HepG2 (cell line): ENCODE measurements around the gene IPO13. TPM values are rescaled to one million over a fixed set of nuclear protein-coding genes. Genes with fewer than 3 reads are reported as not detected.

Source experiments
- HNRNPUL1 ChIP-seq: fragments of 200-400 bp; formaldehyde crosslinking; IDR thresholded peaks from 2 replicates; pipeline ENCODE4 v1.6.1; 2017; ENCODE audit warnings: low read depth, mild to moderate bottlenecking, low read length, moderate library complexity
- IKZF4 ChIP-seq: sonication (generic); formaldehyde crosslinking; IDR thresholded peaks from 2 replicates; pipeline ENCODE4 v1.5.1; 2020; ENCODE audit warnings: borderline replicate concordance, mild to moderate bottlenecking, low read depth, missing genetic modification reagents; ENCODE audit errors: not compliant biosample characterization
- POLR2AphosphoS2 ChIP-seq: IDR thresholded peaks from 2 replicates; pipeline ENCODE4 v1.6.1; 2011; ENCODE audit warnings: low read depth, low read length, improper control_type of control experiment
- ZNF230 ChIP-seq: sonication (generic); formaldehyde crosslinking; IDR thresholded peaks from 2 replicates; pipeline ENCODE4 v1.4.0; 2020; ENCODE audit warnings: mild to moderate bottlenecking, missing genetic modification reagents
- ZNF510 ChIP-seq: sonication (generic); formaldehyde crosslinking; IDR thresholded peaks from 2 replicates; pipeline ENCODE4 v1.4.0; 2020; ENCODE audit warnings: low read depth, mild to moderate bottlenecking, missing genetic modification reagents
- ZSCAN30 ChIP-seq: sonication (generic); formaldehyde crosslinking; IDR thresholded peaks from 2 replicates; pipeline ENCODE4 v1.5.0; 2020; ENCODE audit warnings: mild to moderate bottlenecking, missing genetic modification reagents
- polyA plus RNA-seq, 8 experiments: library from polyadenylated mRNA; depleted of rRNA in 3 of 8; stranded (reverse) in 7 of 8; unstranded in 1 of 8; fragments of >200 nt; fragmentation: Illumina TruSeq in 4 of 8; extraction: Trizol in 4 of 8; gene quantifications; 2 replicates each; pipeline versions ENCODE4 v1.2.1 to v1.2.3, GENCODE V29; 2011 to 2016; ENCODE audit warnings: low read depth in 4 of 8, missing spikeins in 1 of 8, mixed read lengths in 1 of 8; ENCODE audit not compliant: insufficient read depth in 1 of 8
- total RNA-seq, 5 experiments: library from RNA; depleted of rRNA; stranded (reverse); fragments of >200 nt; fragmentation: Illumina TruSeq; extraction: Trizol; gene quantifications; 2 replicates each; pipeline ENCODE4 v1.2.3, GENCODE V29; 2016; ENCODE audit warnings: low read depth in 1 of 5
- TF ChIP-seq, protein P1 (sequence below): sonication (generic); formaldehyde crosslinking; IDR thresholded peaks from 2 replicates; pipeline ENCODE4 v1.4.0; 2020; ENCODE audit warnings: missing genetic modification reagents
- TF ChIP-seq, protein P2 (sequence below): fragments of 450-650 bp; IDR thresholded peaks from 2 replicates; pipeline ENCODE4 v1.6.1; 2016
- TF ChIP-seq, protein P3 (sequence below): IDR thresholded peaks from 2 replicates; pipeline ENCODE4 v1.6.1; 2012; ENCODE audit warnings: inconsistent platforms
- TF ChIP-seq, protein P4 (sequence below): sonication (generic); formaldehyde crosslinking; IDR thresholded peaks from 2 replicates; pipeline ENCODE4 v1.5.0; 2020; ENCODE audit warnings: mild to moderate bottlenecking, missing genetic modification reagents
- TF ChIP-seq, protein P5 (sequence below): sonication (generic); formaldehyde crosslinking; IDR thresholded peaks from 2 replicates; pipeline ENCODE4 v1.5.0; 2020; ENCODE audit warnings: missing genetic modification reagents
- TF ChIP-seq, protein P6 (sequence below): sonication (generic); formaldehyde crosslinking; IDR thresholded peaks from 2 replicates; pipeline ENCODE4 v1.9.0; 2022; ENCODE audit warnings: missing genetic modification reagents, mild to moderate bottlenecking, borderline replicate concordance
- TF ChIP-seq, protein P7 (sequence below): IDR thresholded peaks from 2 replicates; pipeline ENCODE4 v1.6.1; 2016; ENCODE audit warnings: mild to moderate bottlenecking, missing biosample characterization, missing genetic modification reagents
- TF ChIP-seq, protein P8 (sequence below): sonication (generic); formaldehyde crosslinking; IDR thresholded peaks from 2 replicates; pipeline ENCODE4 v1.5.0; 2020; ENCODE audit warnings: mild to moderate bottlenecking, missing genetic modification reagents

IPO13 gene
- total and polyA plus RNA-seq, 2 of the 13 experiments (the other 11 are each of a cell fraction or from before 2014, with no cell fraction given): 12.9 to 15.6 TPM

DNA sequence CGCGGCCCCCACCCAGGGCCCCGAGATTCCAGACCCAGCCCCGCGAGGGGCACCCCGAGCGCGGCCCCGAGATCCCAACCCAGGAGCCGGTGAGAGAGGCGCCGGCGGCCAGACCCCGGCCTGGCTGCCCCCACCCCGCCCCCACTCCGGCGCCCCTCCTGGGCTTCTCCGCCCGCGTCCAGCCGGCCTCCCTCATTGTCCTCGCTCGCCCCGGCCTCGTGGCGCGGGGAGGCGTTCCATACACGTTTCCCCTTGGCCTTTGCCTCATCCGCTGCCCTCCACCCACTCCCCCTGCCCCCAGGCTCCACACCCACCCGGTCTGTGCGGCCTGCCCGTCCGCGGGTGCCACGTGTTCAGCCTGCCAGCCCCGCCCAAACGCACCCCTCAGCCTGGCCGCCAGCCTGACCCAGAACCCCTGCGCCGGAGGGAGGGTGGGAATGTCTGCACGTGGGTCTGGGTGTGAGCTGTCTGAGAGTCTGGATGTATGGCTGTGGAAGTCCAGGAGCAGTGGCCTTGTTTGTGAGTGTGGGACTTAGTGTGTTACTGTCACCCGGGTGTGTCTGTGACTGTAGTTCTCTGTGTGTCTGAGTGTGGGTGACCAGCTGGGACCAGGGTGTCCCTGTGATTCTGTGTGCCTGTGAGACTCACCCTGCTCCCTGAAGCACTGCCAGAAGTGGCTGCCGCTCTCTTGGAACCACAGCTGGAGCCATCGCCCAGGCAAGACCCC is 32.9 kb downstream of the IPO13 start (continued):
- TF ChIP-seq HNRNPUL1: no peak
- TF ChIP-seq IKZF4 (CRISPR knock-in tag): peak; percentile 43
- TF ChIP-seq, protein P1, sequence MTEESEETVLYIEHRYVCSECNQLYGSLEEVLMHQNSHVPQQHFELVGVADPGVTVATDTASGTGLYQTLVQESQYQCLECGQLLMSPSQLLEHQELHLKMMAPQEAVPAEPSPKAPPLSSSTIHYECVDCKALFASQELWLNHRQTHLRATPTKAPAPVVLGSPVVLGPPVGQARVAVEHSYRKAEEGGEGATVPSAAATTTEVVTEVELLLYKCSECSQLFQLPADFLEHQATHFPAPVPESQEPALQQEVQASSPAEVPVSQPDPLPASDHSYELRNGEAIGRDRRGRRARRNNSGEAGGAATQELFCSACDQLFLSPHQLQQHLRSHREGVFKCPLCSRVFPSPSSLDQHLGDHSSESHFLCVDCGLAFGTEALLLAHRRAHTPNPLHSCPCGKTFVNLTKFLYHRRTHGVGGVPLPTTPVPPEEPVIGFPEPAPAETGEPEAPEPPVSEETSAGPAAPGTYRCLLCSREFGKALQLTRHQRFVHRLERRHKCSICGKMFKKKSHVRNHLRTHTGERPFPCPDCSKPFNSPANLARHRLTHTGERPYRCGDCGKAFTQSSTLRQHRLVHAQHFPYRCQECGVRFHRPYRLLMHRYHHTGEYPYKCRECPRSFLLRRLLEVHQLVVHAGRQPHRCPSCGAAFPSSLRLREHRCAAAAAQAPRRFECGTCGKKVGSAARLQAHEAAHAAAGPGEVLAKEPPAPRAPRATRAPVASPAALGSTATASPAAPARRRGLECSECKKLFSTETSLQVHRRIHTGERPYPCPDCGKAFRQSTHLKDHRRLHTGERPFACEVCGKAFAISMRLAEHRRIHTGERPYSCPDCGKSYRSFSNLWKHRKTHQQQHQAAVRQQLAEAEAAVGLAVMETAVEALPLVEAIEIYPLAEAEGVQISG (CRISPR knock-in tag): no peak
- TF ChIP-seq, protein P2, sequence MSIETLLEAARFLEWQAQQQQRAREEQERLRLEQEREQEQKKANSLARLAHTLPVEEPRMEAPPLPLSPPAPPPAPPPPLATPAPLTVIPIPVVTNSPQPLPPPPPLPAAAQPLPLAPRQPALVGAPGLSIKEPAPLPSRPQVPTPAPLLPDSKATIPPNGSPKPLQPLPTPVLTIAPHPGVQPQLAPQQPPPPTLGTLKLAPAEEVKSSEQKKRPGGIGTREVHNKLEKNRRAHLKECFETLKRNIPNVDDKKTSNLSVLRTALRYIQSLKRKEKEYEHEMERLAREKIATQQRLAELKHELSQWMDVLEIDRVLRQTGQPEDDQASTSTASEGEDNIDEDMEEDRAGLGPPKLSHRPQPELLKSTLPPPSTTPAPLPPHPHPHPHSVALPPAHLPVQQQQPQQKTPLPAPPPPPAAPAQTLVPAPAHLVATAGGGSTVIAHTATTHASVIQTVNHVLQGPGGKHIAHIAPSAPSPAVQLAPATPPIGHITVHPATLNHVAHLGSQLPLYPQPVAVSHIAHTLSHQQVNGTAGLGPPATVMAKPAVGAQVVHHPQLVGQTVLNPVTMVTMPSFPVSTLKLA: peak; percentile 75
- TF ChIP-seq POLR2AphosphoS2: no peak
- TF ChIP-seq ZNF230 (CRISPR knock-in tag): peak; percentile 81; the same call in 1 of the 2 replicates
- TF ChIP-seq, protein P3, sequence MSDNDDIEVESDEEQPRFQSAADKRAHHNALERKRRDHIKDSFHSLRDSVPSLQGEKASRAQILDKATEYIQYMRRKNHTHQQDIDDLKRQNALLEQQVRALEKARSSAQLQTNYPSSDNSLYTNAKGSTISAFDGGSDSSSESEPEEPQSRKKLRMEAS: peak; percentile 97
- TF ChIP-seq ZSCAN30 (CRISPR knock-in tag): no peak
- TF ChIP-seq, protein P4, sequence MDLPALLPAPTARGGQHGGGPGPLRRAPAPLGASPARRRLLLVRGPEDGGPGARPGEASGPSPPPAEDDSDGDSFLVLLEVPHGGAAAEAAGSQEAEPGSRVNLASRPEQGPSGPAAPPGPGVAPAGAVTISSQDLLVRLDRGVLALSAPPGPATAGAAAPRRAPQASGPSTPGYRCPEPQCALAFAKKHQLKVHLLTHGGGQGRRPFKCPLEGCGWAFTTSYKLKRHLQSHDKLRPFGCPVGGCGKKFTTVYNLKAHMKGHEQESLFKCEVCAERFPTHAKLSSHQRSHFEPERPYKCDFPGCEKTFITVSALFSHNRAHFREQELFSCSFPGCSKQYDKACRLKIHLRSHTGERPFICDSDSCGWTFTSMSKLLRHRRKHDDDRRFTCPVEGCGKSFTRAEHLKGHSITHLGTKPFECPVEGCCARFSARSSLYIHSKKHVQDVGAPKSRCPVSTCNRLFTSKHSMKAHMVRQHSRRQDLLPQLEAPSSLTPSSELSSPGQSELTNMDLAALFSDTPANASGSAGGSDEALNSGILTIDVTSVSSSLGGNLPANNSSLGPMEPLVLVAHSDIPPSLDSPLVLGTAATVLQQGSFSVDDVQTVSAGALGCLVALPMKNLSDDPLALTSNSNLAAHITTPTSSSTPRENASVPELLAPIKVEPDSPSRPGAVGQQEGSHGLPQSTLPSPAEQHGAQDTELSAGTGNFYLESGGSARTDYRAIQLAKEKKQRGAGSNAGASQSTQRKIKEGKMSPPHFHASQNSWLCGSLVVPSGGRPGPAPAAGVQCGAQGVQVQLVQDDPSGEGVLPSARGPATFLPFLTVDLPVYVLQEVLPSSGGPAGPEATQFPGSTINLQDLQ: 0 out of 2 replicates have a peak, but pooled peaks have one; percentile 38
- TF ChIP-seq, protein P5, sequence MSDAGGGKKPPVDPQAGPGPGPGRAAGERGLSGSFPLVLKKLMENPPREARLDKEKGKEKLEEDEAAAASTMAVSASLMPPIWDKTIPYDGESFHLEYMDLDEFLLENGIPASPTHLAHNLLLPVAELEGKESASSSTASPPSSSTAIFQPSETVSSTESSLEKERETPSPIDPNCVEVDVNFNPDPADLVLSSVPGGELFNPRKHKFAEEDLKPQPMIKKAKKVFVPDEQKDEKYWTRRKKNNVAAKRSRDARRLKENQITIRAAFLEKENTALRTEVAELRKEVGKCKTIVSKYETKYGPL: no peak
- 0 out of 2 replicates have a peak, but pooled peaks have one; percentile 77 for TF ChIP-seq ZNF510
- TF ChIP-seq, protein P6, sequence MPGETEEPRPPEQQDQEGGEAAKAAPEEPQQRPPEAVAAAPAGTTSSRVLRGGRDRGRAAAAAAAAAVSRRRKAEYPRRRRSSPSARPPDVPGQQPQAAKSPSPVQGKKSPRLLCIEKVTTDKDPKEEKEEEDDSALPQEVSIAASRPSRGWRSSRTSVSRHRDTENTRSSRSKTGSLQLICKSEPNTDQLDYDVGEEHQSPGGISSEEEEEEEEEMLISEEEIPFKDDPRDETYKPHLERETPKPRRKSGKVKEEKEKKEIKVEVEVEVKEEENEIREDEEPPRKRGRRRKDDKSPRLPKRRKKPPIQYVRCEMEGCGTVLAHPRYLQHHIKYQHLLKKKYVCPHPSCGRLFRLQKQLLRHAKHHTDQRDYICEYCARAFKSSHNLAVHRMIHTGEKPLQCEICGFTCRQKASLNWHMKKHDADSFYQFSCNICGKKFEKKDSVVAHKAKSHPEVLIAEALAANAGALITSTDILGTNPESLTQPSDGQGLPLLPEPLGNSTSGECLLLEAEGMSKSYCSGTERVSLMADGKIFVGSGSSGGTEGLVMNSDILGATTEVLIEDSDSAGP: peak; percentile 65; the same call in 1 of the 2 replicates
- TF ChIP-seq, protein P7, sequence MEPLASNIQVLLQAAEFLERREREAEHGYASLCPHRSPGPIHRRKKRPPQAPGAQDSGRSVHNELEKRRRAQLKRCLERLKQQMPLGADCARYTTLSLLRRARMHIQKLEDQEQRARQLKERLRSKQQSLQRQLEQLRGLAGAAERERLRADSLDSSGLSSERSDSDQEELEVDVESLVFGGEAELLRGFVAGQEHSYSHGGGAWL: peak; percentile 78; the same call in 1 of the 2 replicates
- TF ChIP-seq, protein P8, sequence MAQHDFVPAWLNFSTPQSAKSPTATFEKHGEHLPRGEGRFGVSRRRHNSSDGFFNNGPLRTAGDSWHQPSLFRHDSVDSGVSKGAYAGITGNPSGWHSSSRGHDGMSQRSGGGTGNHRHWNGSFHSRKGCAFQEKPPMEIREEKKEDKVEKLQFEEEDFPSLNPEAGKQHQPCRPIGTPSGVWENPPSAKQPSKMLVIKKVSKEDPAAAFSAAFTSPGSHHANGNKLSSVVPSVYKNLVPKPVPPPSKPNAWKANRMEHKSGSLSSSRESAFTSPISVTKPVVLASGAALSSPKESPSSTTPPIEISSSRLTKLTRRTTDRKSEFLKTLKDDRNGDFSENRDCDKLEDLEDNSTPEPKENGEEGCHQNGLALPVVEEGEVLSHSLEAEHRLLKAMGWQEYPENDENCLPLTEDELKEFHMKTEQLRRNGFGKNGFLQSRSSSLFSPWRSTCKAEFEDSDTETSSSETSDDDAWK (CRISPR knock-in tag): no peak
